Measurements from ENCODE around the gene ATP2B2. TPM values are rescaled to one million over a fixed set of nuclear protein-coding genes. Genes with fewer than 3 reads are reported as not detected.

ATP2B2 gene
- total RNA-seq, 4 donors from 2014 or later, result not detected

- TF ChIP-seq POLR2AphosphoS5 (IDR thresholded peaks at IDR 0.05) (no peak), CTCF (IDR thresholded peaks at IDR 0.05) (no peak), EP300 (IDR thresholded peaks at IDR 0.05; ENCODE audit: low read depth) (no peak)
- intact Hi-C loops (cut with DNase I; ENCODE audit: low total_unique reads), result no loop called here
These were observed 94.9 kb downstream of the ATP2B2 start for GRCh38 chr3:10410383-10411002.

DNA sequence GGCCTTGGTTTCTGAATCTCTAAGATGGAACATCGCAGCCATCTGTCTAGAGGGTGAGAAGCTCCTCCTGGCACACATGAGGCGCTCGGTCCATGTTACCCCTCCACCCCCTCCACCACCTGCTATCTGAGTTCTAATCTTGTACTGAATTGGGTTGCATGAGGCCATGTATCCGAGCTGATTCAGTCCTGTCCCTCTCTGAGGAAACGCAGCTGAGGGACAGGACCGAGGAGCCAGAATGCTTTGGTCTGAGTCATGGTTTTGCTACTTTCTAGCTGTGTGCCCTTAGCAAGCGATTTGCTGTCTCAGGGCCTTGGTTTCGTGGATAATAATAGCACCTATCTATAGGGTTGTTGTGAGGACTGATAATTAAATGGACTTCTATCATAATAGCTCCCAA lies 96.7 kb downstream of the ATP2B2 start:
- H3K4me3 ChIP-seq, result no peak overlapping the region
- no peak overlapping the region for H3K27ac ChIP-seq
- TF ChIP-seq POLR2AphosphoS5 (IDR thresholded peaks at IDR 0.05), result no peak
- TF ChIP-seq CTCF (IDR thresholded peaks at IDR 0.05), result no peak
- no peak for TF ChIP-seq POLR2A (IDR thresholded peaks at IDR 0.05)
- TF ChIP-seq EP300 (IDR thresholded peaks at IDR 0.05; ENCODE audit: low read depth), result no peak
- intact Hi-C loops (cut with DNase I; ENCODE audit: low total_unique reads), result no loop called here
- no peak for DNase-seq
- no peaks in the 10 kb centered on the region for H3K36me3 ChIP-seq
- WGBS, 2 donors (ENCODE audit: low coverage in 1 of 2), result 90% methylated on average over 8 of the region's 8 CpGs; no CpG with 5 or more reads in 1 of the 2 donors
- no peaks in the 10 kb centered on the region for H3K4me1 ChIP-seq
- H3K9me3 ChIP-seq, result no peaks in the 10 kb centered on the region
- in situ Hi-C loops (cut with MboI; ENCODE audit: low pct_ligation_motif_present in 1 of 4, low pct_unique_long_range_greater_than_20kb in 1 of 4, low sequenced_read_pairs in 3 of 4), result no loop called here
- no peaks in the 10 kb centered on the region for H3K27me3 ChIP-seq

More at GRCh38 chr3:10410383-10411002, 94.9 kb downstream of the ATP2B2 start:
- no peak overlapping the region for H3K4me3 ChIP-seq
- no peak for DNase-seq
- H3K9me3 ChIP-seq, result no peaks in the 10 kb centered on the region
- no peaks in the 10 kb centered on the region for H3K4me1 ChIP-seq
- no peak overlapping the region for H3K27ac ChIP-seq
- 80 to 84% methylated on average over 1 to 21 of the region's 21 CpGs for WGBS, 2 donors (ENCODE audit: low coverage in 1 of 2)
- in situ Hi-C loops (cut with MboI; ENCODE audit: low pct_ligation_motif_present in 1 of 4, low pct_unique_long_range_greater_than_20kb in 1 of 4, low sequenced_read_pairs in 3 of 4), result no loop called here
- no peaks in the 10 kb centered on the region for H3K27me3 ChIP-seq
- no peaks in the 10 kb centered on the region for H3K36me3 ChIP-seq

DNA sequence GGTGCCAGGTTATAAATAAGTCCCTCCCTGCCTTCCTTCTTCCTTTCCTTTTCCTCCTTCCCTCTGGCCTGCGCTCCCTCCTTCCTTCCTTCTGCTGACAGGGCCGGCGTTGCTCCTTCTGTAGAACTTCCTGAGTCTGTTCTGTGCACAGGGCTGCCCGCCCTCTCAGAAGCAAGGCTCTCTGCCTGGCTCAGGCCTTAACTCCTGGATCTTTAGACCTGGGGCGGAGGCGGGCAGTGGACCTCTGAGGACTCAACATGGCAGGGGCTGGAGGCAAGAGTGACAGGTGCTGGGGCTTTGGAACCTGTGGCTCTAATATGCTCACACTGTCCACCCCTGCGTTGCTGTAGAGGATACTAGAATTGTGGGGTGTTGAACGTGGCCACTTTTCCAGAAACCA lies 98.0 kb downstream of the ATP2B2 start:
- H3K9me3 ChIP-seq, result no peaks in the 10 kb centered on the region
- DNase-seq, result no peak
- no peak overlapping the region for H3K27ac ChIP-seq
- H3K4me1 ChIP-seq, result no peaks in the 10 kb centered on the region
- H3K4me3 ChIP-seq, result no peak overlapping the region
- WGBS, 2 donors (ENCODE audit: low coverage in 1 of 2), result 80% methylated on average over 8 of the region's 8 CpGs; no CpG with 5 or more reads in 1 of the 2 donors
- in situ Hi-C loops (cut with MboI; ENCODE audit: low pct_ligation_motif_present in 1 of 4, low pct_unique_long_range_greater_than_20kb in 1 of 4, low sequenced_read_pairs in 3 of 4), result no loop called here
- intact Hi-C loops (cut with DNase I; ENCODE audit: low total_unique reads), result no loop called here
- H3K27me3 ChIP-seq, result no peaks in the 10 kb centered on the region
- TF ChIP-seq CTCF (IDR thresholded peaks at IDR 0.05) (no peak), POLR2A (IDR thresholded peaks at IDR 0.05) (no peak), POLR2AphosphoS5 (IDR thresholded peaks at IDR 0.05) (no peak), EP300 (IDR thresholded peaks at IDR 0.05; ENCODE audit: low read depth) (no peak)
- no peaks in the 10 kb centered on the region for H3K36me3 ChIP-seq

DNA sequence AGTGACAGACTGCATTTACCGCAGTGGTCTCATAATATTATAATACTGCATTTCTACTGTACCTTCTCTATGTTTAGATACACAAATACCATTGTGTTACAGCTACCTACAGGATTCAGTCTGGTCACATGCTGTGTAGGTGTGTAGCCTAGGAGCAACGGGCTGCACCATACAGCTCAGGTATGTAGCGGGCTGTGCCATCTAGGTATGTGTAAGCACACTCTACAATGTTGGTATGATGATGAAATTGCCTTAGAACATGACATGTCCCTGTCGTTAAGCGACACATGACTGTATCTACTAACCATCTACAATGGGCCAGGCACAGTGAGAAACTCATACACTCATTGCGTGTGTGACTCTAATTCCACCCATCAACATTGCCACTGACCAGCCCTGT lies 99.0 kb downstream of the ATP2B2 start:
- H3K27me3 ChIP-seq, result no peaks in the 10 kb centered on the region
- in situ Hi-C loops (cut with MboI; ENCODE audit: low pct_ligation_motif_present in 1 of 4, low pct_unique_long_range_greater_than_20kb in 1 of 4, low sequenced_read_pairs in 3 of 4) (no loop called here), intact Hi-C loops (cut with DNase I; ENCODE audit: low total_unique reads) (no loop called here)
- no peak overlapping the region for H3K27ac ChIP-seq
- TF ChIP-seq CTCF (IDR thresholded peaks at IDR 0.05), result no peak
- TF ChIP-seq POLR2A (IDR thresholded peaks at IDR 0.05), result no peak
- no peak for TF ChIP-seq POLR2AphosphoS5 (IDR thresholded peaks at IDR 0.05)
- TF ChIP-seq EP300 (IDR thresholded peaks at IDR 0.05; ENCODE audit: low read depth), result no peak
- no peaks in the 10 kb centered on the region for H3K36me3 ChIP-seq
- WGBS, 2 donors (ENCODE audit: low coverage in 1 of 2), result 74 to 79% methylated on average over 6 of the region's 6 CpGs
- H3K4me3 ChIP-seq, result no peak overlapping the region
- no peak for DNase-seq
- H3K9me3 ChIP-seq, result no peaks in the 10 kb centered on the region
- no peaks in the 10 kb centered on the region for H3K4me1 ChIP-seq

Data from transverse colon (tissue), 4 donors.